HG03196 (cell line): ENCODE measurements around the gene IL12RB1.
"Not testable (repeated sequence)": the region's sequence is repeated elsewhere in the genome, so short reads cannot be mapped to it uniquely, and the experiment has no call there.

Experiments used
- ATAC-seq: cut with Tn5 transposase; IDR thresholded peaks from one replicate; pipeline ENCODE4 v1.9.1; 2021; ENCODE audit not compliant: unreplicated experiment

The IL12RB1 gene

DNA sequence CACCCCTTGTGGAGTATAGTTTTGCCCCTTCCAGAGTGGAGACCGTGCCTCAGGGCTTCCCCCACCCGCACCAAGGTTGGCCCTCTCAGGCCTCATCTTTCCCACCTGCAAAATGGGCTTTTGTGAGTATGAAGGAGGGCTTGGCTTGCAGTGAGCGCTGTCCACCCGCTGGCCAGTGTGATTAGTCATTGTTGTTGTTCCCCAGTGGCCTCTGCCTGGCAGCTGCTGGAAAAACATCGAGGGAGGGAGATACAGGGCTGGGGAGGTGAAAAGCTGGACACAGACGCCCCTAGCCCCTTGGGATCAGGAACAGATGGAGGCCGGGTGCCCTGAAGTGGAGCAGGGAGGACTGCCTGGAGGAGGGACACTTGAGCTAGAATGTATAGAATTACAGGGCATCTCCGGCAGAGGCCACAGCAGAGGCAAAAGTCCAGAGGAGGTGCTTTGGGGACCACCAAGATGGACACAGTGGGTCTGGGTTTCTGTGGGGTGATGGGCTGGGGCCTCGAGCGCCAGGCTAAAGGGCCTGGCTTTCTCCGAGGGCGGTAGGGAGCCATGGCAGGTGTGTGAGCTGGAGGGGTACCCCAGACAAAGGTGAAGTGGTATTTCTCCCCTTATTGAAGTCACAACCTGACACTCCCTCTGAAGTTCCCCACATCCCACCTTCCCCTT lies 3.9 kb upstream of the IL12RB1 start:
- no peak for ATAC-seq

DNA sequence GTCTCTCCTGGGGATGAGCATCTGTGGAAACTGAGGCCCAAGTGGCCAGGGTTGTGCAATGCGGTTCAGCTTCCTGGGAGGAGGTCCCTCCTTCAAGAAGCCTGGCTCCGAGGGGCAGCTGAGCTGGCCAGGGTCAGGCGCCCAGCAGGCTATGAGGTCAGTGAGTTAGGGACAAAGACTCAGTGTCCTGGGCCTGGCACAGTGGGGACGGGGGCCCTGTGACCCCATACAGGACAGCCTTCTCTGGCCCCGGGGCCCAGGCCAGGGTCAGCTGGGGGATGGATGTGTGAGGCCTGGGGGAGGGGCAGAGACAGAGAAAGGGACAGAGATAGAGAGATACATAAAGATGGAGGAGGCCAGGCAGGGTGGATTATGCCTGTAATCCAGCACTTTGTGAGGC lies 3.0 kb upstream of the IL12RB1 start:
- ATAC-seq = no peak

DNA sequence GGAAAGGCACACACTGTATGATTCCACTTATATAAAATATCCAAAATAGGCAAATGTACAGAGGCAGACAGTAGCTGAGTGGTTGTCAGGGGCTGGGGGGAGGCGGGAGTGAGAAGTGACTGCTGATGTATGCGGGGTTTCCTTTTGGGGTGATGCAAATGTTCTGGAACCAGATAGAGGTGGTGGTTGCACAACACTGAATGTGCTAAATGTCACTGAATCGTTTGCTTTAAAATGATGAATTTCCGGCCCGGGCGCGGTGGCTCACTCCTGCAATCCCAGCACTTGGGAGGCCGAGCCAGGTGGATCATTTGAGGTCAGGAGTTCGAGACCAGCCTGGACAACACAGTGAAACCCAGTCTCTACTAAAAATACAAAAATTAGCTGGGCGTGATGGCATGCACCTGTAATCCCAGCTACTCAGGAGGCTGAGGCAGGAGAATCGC lies 2.4 kb upstream of the IL12RB1 start:
- not testable (repeated sequence) for ATAC-seq

DNA sequence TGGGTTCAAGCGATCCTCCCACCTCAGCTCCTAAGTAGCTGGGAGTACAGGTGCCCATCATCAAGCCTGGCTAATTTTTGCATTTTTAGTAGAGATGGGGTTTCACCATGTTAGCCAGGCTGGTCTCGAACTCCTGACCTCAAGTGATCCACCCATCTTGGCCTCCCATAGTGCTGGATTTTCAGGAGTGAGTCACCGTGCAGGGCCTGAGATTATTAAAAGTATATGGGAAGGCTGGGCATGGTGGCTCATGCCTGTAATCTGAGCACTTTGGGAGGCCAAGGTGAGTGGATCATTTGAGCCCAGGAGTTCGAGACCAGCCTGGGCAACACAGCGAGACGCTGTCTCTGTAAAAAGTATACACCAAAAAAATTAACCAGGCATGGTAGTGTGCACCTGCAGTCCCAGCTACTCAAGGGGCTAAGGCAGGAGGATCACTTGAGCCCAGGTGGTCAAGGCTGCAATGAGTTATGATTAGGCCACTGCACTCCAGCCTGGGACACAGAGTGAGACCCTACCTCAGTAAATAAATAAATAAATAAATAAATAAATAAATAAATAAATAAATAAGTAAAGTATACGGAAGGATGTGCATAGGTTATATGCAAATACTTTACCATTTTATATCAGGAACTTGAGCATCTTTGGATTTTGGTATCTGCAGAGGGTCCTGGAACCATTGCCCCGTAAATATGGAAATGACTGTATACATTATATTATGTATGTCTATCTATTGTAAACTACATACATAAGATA lies 854 bp downstream of the IL12RB1 start:
- ATAC-seq = no peak

DNA sequence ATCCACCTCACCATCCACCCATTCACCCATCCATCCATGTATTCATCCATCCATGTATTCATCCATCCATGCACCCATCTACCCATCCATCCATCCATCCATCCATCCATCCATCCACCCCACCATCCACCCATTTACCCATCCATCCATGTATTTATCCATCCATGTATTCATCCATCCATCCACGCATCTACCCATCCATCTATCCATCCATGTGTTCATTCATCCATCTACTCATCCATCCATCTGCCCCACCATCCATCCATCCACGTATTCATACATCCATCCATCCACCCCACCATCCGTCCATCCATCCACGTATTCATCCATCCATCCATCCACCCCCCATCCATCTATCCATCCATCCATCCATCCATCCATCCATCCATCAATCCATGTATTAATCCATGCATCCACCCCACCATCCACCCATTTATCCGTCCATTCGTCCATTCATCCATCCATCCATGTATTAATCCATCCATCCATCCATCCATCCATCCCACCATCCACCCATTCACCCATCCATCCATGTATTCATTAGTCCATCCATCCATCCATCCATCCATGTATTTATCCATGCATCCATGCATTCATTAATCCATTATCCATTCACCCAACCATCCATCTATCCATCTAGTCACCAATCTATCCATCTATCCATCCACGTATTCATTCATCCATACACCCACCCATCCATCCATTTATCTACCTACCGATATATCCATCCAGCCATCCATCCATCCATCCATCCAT lies 2.6 kb downstream of the IL12RB1 start:
- ATAC-seq = no peak

DNA sequence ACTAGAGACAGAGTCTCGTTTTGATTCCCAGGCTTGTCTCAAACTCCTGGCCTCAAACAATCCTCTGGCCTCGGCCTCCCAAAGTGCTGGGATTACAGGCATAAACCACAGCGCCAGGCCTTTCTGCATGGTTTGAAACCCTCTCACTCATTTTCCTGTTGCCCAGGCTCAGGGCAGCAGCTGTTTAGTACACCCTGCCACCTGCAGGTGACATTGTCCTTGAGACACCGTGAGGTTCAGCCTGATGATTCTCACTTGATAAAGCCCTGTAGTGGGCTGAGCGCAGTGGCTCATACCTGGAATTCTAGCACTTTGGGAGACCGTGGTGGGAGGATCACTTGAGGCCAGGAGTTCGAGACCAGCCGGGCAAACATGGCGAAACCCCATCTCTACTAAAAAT lies 12.5 kb downstream of the IL12RB1 start:
- ATAC-seq = no peak

DNA sequence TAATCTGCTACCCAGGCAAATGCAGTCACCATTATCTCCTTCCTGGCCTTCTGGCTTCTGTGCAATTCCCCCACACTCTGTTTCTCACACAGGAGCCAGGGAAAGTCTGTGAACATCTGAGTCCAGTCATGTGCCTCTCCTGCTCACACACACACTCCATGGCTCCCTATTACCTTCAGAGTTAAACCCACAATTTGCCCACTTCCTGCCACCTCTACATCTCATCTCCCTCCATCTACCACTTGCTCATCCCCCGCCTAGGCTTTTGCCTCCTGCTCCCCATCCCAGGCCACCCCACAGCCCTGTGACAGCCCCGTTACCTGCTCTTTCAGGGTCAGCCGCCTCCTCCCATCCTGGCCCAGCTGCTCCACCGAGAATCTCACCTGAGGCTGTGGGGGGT lies 13.5 kb downstream of the IL12RB1 start:
- no peak for ATAC-seq

DNA sequence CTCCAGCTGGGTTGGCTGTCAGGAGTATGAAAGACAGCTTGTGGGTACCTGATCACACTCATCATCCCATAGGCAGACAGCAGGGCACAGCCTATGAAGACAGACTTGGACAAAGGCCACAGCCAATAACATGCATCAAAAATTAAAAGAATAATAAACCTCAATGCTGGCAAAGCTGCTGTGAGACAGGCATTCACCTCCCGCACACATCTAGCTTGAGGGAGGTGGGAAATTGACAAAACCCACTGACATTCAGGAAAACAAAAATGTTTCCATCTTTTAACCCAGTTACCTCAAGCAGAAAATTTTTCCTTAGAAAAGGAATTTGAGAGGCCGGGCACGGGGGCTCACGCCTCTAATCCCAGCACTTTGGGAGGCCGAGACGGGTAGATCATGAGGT lies 14.4 kb downstream of the IL12RB1 start:
- no peak for ATAC-seq

DNA sequence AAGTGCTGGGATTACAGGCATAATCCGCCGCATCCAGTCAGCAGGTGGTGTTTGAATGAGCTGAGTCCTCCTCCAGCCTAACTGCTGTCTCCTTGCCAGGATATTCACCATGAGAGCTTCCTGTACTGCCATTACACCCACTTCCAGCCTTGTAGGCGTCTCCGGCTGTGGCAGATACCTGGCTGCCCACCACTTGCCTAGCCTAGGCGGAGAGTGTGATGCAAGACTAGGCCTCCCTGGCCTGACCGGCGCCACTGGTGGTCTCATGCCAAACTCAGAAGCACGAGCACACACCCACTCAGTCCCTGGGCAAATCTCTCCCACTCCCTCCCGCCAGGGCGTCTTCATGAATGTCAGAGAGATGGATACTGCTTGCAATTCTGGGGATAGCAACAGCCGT lies 16.6 kb downstream of the IL12RB1 start:
- no peak for ATAC-seq

DNA sequence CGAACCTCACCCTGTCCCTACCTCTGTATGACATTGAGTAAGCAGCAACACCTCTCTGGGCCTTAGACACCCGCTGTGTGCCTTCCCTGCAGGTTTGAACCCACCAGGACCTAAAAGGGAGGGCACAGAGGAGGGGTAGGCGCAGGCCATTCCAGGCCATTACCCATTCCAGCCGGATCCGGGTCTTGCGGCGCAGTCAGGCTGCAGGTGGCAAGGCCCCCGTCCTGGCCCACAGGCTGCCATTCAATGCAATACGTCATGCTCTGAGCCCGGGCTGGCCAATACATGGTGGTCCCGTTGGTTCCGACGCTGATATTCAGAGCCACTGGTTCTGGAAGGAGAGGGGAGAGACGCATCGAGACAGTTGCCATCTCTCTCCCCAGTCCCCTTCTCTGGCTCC lies 17.4 kb downstream of the IL12RB1 start:
- no peak for ATAC-seq

DNA sequence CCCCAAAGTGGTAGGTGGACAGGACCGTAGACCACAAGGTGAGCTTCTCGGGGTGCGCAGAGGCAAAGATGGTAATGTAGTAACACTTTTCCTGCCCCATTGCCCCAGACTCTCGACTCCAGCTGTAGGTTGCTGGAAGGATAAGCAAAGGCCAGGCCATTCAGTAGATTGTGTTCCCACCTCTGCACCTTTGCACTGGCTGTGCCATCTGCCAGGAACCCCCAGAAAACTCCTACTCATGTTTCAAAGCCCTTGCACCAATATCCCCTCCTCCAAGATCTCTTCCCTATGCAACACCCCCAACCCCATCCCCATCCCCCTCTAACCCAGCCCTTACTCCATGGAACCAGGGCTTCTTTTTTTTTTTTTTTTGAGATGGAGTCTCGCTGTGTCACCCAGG lies 18.3 kb downstream of the IL12RB1 start:
- ATAC-seq = no peak

DNA sequence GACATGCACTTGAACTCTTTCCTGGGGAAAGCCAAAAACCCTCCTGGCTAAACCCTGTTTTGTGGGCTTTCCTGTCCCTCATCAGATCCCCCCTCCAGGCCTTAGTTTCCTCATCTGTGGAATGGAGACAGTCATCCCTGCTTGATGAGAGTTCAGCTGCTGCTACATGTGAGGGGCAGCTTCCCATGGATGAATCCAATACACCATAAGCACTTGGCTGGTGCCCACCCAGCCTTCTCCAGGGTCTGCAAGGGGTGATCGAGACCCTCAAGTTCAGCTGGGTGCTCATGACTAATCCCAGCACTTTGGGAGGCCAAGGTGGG lies 21.6 kb downstream of the IL12RB1 start:
- no peak for ATAC-seq

DNA sequence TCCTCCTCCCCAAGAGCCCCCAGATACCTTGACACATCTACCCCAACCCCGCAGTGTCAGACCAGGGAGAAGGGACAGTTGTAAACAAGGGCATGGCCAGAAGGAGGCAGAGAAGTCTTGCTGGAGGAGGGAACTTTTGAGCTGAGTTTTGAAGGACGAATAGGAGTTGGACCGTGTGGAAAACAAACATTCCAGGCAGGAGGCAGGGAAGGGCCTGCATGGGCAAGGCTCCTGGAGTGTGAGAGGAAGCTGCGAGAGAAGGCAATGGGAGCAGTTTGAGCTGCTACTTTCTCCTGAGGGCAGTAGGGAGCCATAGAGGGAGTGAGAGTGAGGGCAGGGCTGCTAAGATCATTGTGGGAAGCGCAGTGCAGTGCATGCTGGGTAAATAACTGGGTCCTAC lies 23.3 kb downstream of the IL12RB1 start:
- no peak for ATAC-seq

DNA sequence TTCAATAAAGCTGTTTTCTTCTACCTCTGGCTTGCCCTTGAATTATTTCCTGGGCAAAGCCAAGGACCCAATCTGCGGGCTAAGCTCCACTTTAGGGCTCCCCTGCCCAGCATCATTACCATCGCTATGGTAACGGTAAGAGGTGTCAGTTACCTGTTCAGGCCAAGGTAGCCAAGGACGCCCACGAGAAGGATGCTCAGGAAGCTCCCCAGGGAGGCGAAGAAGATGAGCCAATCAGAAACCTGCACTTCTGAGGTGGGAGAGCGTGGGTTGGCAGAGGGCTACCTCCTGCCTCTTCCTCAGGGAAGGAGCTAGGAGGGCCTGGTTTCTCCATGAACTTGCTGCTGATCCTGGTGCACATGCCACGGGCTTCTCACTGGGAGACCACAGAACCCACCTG lies 24.7 kb downstream of the IL12RB1 start:
- ATAC-seq = no peak

DNA sequence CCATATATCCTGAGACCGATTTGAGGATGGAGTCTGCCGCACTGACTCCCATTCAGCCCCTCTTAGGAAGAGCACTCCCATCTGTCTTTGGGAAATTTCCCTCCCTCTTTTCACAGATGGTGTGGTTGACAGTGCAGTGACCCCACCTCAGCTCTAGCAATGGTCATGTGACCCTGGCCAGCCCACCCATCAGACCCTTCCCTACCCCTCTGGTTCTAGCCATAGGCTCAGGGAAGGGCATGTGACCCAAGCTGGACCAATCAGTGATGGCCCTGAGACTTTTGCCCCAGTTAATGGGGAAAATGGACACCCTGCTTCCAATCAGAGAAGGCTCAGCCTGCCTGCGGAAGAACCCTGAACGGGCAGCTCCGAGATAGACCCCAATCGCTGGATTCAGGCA lies 26.3 kb downstream of the IL12RB1 start:
- ATAC-seq = no peak

DNA sequence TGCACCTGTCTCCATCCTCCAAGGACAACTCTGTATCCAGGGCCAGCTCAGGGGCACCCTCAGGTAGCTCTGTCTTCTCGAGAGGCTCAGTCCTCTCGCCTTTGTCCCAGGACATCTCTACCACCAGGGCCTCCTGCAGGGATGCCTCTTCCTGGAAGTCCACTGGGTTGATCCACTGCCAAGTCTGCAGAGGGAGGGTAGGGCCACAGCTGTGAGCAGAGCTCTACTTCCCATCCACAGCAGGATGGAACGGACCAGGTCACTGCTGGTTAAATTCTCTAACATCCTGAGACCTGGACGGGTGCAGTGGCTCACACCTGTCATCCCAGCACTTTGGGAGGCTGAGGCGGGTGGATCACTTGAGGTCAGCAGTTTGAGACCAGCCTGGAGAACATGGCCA lies 26.8 kb downstream of the IL12RB1 start:
- ATAC-seq = no peak

DNA sequence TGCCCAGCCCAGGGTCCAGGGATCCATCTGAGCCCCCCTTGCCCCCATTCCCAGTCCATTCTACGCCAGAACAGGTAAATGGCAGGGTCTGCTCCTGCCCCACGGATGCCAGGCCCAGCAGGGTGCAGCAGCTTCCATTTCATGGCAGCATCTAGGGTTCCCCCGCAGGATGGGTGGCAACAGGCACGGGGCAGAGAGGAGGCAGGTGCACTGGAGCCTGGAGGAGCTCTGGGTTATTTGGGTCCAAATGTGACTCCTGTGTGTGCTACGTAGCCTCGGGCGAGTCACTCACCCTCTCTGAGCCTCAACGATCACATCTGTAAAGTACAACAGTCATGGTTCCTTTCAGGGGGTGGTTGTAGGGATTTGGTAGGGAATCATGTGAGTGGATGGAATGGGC lies 27.4 kb downstream of the IL12RB1 start:
- no peak for ATAC-seq

DNA sequence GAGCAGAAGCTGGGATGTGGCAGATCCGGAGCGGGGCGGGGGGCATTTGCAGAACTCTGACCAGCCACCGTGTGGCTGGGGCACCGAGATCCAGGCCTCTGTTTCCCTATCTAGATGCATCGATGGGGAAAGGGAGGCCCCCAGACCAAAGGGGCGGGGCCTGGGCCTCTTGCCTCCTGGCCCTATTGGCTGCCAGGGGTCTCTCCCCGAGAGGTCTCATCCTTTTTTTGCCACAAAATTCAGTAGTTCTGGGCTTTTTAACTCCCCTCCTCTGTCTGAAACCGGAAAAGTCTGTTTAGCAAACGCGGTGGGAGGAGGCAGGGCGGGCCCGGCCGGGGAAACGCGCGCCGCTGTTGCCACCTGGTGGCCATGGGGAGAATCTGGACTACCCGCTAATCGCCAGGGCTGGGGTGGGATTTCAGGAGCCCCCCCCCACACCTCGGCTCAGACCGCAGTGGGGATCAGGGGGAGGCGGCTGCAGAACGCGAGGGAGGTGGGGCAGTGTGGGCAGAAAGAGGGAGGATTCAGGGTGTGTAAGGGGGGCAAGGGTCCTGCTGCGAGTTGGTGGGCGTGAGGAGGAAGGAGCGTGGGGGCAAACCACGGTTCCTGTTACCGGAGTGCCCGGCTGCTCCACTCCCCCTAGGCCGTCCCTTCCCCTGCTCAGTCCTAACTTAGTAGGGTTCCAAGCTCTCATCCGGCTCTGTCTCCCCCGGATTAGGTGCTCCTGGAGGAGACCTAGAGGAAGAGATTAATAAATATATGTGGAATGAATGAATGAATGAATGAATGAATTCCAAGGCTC lies 28.3 kb downstream of the IL12RB1 start:
- no peak for ATAC-seq

DNA sequence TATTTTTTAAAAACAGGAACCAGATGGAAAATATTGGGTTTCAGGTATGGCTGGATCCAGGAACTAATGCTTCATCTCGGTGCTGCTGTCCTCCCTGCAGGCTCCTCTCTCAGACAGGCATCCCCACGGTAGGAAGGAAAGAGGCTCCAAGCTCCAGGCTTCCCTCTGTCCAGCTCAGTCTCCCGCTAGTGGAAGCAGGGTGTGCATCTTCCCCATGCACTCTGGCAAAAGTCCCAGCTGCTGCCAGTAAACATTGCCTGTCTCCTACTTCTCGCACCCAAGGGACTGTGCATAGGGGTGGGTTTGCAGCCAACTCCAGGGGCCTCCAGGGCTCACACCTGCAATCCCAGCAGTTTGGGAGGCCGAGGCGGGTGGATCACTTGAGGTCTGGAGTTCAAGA lies 29.2 kb downstream of the IL12RB1 start:
- no peak for ATAC-seq

DNA sequence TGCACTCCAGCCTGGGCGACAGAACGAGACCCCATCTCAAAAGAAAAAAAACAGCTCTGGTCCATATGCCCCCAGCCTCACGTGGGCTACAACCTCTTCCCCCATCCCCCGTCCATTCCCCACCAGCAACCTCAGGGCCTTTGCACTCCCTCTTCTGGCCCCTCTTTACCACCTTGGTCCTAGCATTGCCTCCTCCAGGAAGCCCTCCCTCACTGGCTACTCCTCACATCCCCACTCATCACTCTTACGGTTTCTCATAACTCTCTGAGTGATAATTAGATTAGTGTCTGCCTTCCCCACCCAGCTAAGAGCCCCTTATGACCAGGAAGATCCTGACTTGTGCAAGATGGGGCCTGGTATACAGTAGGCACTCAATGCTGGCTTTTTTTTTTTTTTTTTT lies 30.8 kb downstream of the IL12RB1 start:
- ATAC-seq = no peak

DNA sequence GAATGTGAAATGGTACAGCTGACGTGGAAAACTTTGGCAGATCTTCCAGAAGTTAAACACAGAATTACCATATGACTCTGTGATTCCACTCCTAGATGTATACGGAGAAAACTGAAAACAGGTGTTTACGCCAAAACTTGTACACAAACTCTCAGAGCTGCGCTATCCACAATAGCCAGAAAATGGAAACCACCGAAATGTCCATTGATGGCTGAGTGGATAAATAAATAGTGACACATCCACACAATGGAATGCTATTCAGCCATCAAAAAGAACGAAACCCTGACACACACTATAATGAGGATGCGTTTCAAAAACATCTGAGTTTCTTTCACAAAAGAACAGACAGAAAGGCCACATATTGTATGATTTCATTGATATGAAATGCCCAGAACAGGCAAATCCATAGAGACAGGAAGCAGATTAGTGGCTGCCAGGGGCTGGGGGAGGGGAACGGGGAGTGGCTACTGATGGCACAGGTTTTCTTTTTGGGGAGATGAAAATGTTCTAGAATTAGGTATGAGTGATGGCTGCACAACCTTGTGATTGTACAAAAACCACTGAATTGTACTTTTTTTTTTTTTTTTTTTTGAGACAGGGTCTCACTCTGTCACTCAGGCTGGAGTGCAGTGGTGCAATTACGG lies 33.0 kb downstream of the IL12RB1 start:
- ATAC-seq = no peak
